Loucy (cell line): Measurements from ENCODE around the gene P2RX7.
"Not testable (repeated sequence)": the region's sequence is repeated elsewhere in the genome, so short reads cannot be mapped to it uniquely, and the experiment has no call there.

Experiments
- H2AFZ ChIP-seq: fragments of 200-600 bp; sonication (generic); 2 replicates; pipeline ENCODE4 v1.6.0; 2016; ENCODE audit warnings: antibody characterized with exemption, mild to moderate bottlenecking, low read length, moderate library complexity
- H3F3A ChIP-seq: fragments of 200-600 bp; 2 replicates; pipeline ENCODE4 v1.6.0; 2016; ENCODE audit warnings: antibody characterized with exemption, low read depth, mild to moderate bottlenecking
- H3K27me3 ChIP-seq: fragments of 200-600 bp; sonication (generic); 2 replicates; pipeline ENCODE4 v1.6.1; 2014; ENCODE audit warnings: low read length, mild to moderate bottlenecking; ENCODE audit not compliant: insufficient read depth, poor library complexity, severe bottlenecking
- H3K36me3 ChIP-seq: fragments of 200-600 bp; sonication (generic); 2 replicates; pipeline ENCODE4 v1.6.1; 2016; ENCODE audit warnings: low read length; ENCODE audit not compliant: insufficient read depth
- H3K4me1 ChIP-seq: fragments of 200-600 bp; sonication (generic); 2 replicates; pipeline ENCODE4 v1.5.1; 2014; ENCODE audit warnings: low read length, mild to moderate bottlenecking; ENCODE audit not compliant: insufficient read depth, poor library complexity, severe bottlenecking
- H3K4me2 ChIP-seq: fragments of 200-600 bp; sonication (generic); 2 replicates; pipeline ENCODE4 v1.6.0; 2014; ENCODE audit warnings: antibody characterized with exemption, low read length, low read depth, mild to moderate bottlenecking; ENCODE audit not compliant: poor library complexity, severe bottlenecking
- H3K4me3 ChIP-seq: fragments of 200-600 bp; sonication (generic); 2 replicates; pipeline ENCODE4 v1.5.1; 2014; ENCODE audit warnings: low read length, mild to moderate bottlenecking, mixed read lengths; ENCODE audit not compliant: poor library complexity, severe bottlenecking
- H3K79me2 ChIP-seq: fragments of 200-600 bp; sonication (generic); 2 replicates; pipeline ENCODE4 v1.6.1; 2014; ENCODE audit warnings: low read length; ENCODE audit not compliant: insufficient read depth
- H3K9ac ChIP-seq: fragments of 200-600 bp; sonication (generic); 2 replicates; pipeline ENCODE4 v1.6.0; 2014; ENCODE audit warnings: mild to moderate bottlenecking, low read depth, low read length, moderate library complexity; ENCODE audit not compliant: poor library complexity, severe bottlenecking
- H3K9me2 ChIP-seq: fragments of 200-600 bp; sonication (generic); replicated peaks from 2 replicates; pipeline ENCODE4 v1.6.1; 2016; ENCODE audit warnings: low read depth, low read length, mixed read lengths
- H3K9me3 ChIP-seq: fragments of 200-600 bp; sonication (generic); 2 replicates; pipeline ENCODE4 v1.6.1; 2014; ENCODE audit warnings: mild to moderate bottlenecking, antibody characterized with exemption, low read length, low read depth; ENCODE audit not compliant: insufficient read depth
- H4K20me1 ChIP-seq: fragments of 200-600 bp; sonication (generic); 2 replicates; pipeline ENCODE4 v1.6.0; 2014; ENCODE audit warnings: antibody characterized with exemption, low read length, mild to moderate bottlenecking; ENCODE audit not compliant: insufficient read depth, poor library complexity, severe bottlenecking
- CTCF ChIP-seq: fragments of 200-600 bp; sonication (generic); conservative IDR thresholded peaks from 2 replicates; pipeline ENCODE4 v1.5.1; 2014; ENCODE audit warnings: mild to moderate bottlenecking, antibody characterized with exemption, low read length
- EZH2phosphoT487 ChIP-seq: fragments of 200-600 bp; IDR thresholded peaks from 2 replicates; pipeline ENCODE4 v1.6.1; 2018; ENCODE audit warnings: antibody characterized with exemption, mild to moderate bottlenecking, moderate library complexity, borderline replicate concordance

Gene P2RX7

DNA sequence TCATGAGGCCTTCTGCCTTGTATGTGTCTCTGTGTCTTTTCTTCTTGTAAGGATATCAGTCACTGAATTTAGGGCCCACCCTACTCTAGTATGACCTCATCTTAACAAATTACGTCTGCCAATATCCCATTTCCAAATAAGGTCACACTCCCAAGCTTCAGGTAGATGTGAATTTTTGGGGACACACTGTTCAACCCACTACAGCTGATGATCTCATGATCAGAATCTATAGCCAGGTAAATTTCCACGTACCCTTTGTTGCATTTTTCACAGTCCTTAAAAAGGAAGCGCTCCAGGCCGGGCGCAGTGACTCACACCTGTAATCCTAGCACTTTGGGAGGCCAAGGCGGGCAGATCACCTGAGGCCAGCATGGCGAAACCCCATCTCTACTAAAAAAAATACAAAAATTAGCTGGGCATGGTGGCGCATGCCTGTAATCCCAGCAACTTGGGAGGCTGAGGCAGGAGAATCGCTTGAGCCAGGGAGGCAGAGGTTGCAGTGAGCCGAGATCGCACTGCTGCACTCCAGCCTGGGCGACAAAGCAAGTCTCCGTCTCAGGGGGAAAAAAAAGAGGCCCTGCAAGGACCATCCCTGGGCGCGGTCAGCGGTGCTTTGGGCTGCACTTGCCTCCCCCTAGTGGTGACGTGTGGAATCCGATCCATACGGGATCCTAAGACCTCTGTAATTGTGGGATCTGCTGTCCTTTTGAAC is 97.3 kb downstream of the P2RX7 start:
- not testable (repeated sequence) for H3K4me2 ChIP-seq, H3F3A ChIP-seq, H3K9me3 ChIP-seq, H4K20me1 ChIP-seq, H3K9me2 ChIP-seq, H3K36me3 ChIP-seq, H2AFZ ChIP-seq, H3K4me3 ChIP-seq, H3K27me3 ChIP-seq, H3K9ac ChIP-seq, H3K4me1 ChIP-seq, H3K79me2 ChIP-seq
- TF ChIP-seq CTCF, result peak; percentile 82

DNA sequence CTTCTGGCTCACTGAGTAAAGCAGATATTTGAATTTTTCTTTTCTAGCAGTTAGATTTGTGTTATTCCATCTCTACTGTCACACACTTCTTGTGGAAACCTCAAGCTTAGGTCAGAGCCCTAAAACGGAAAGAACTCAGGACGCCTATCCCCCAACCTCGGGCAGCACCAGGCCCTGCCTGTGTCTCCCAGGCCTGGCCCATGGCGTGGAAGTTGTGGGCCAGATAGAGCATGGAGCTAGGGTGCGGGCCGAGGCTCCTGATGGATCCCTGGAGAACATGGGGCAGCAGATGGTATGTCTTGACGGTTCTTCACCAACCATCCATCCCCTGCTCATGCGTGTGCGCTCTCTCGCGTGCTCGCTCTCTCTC is 97.8 kb downstream of the P2RX7 start:
- Histone ChIP-seq H3K79me2 (no peaks in the 10 kb centered on the region), H3K9me3 (no peaks in the 10 kb centered on the region), H3K27me3 (no peaks in the 10 kb centered on the region), H3F3A (no peaks in the 10 kb centered on the region), H3K36me3 (no peaks in the 10 kb centered on the region), H3K9ac (no peak overlapping the region), H3K4me3 (no peak overlapping the region), H3K4me2 (no peak overlapping the region), H2AFZ (no peak overlapping the region), H3K4me1 (no peaks in the 10 kb centered on the region), H3K9me2 (no peaks in the 10 kb centered on the region), H4K20me1 (no peaks in the 10 kb centered on the region)
- TF ChIP-seq CTCF (no peak), EZH2phosphoT487 (no peak)

DNA sequence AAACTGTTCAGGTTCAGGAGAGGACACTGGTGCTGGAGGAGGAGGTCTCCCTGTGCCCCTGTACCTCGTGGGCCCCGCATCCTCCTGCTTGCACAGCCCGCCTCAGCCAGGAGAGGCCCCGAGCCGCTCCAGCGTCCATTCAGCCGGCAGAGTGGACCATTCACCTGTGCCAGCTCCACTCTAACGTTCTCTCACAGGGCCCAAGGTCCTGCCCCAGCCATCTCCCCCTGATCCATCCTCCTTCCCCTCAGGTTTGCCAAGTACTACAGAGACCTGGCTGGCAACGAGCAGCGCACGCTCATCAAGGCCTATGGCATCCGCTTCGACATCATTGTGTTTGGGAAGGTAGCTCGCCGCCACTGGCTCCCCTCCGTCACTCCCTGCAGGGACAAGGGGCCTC is 99.5 kb downstream of the P2RX7 start:
- Histone ChIP-seq H3K9me2 (no peaks in the 10 kb centered on the region), H4K20me1 (no peaks in the 10 kb centered on the region), H3K9me3 (no peaks in the 10 kb centered on the region), H3K36me3 (no peaks in the 10 kb centered on the region), H3K4me1 (no peaks in the 10 kb centered on the region), H3K4me3 (no peak overlapping the region), H3K79me2 (no peaks in the 10 kb centered on the region), H3K27me3 (no peaks in the 10 kb centered on the region), H2AFZ (no peak overlapping the region), H3F3A (no peaks in the 10 kb centered on the region), H3K4me2 (no peak overlapping the region), H3K9ac (no peak overlapping the region)
- no peak for TF ChIP-seq EZH2phosphoT487
- no peak for TF ChIP-seq CTCF
